Endothelial cell of umbilical vein (primary cell): ENCODE measurements around the gene INPP5A.

ENCODE experiments used
- CTCF ChIP-seq, 2 donors: IDR thresholded peaks; 1 replicate in 1 of 2; 2 replicates in 1 of 2; pipeline ENCODE4 v1.5.1; 2011; ENCODE audit warnings: low read length in 2 of 2, mild to moderate bottlenecking in 2 of 2, moderate library complexity in 2 of 2, control low read depth in 1 of 2, inconsistent platforms in 1 of 2, low read depth in 1 of 2; ENCODE audit not compliant: insufficient read depth in 1 of 2; ENCODE audit errors: extremely low read depth in 1 of 2
- GATA2 ChIP-seq: IDR thresholded peaks from 2 replicates; pipeline ENCODE4 v1.7.0; 2011; ENCODE audit warnings: low read depth, mild to moderate bottlenecking, moderate library complexity, mixed read lengths, low read length; ENCODE audit not compliant: insufficient read length, insufficient read depth
- MYC ChIP-seq: IDR thresholded peaks from one replicate; pipeline ENCODE4 v1.6.1; 2011; ENCODE audit warnings: mild to moderate bottlenecking, low read depth, low read length
- POLR2A ChIP-seq: IDR thresholded peaks from 2 replicates; pipeline ENCODE4 v1.6.1; 2012; ENCODE audit warnings: low read depth, mild to moderate bottlenecking, control low read depth, low read length
- POLR2AphosphoS5 ChIP-seq: IDR thresholded peaks from 2 replicates; pipeline ENCODE4 v1.6.1; 2012; ENCODE audit warnings: low read depth, mild to moderate bottlenecking, control low read depth, low read length, moderate library complexity; ENCODE audit not compliant: insufficient read depth

GRCh38 chr10:132699411-132700155 lies 162.0 kb downstream of the INPP5A start:
- TF ChIP-seq CTCF (IDR thresholded peaks at IDR 0.05; ENCODE audit: extremely low read depth in 1 of 2, insufficient read depth in 1 of 2, low read depth in 1 of 2, low read length in 2 of 2) = no peak
- TF ChIP-seq POLR2AphosphoS5 = no peak
- no peak for TF ChIP-seq POLR2A
- no peak for TF ChIP-seq MYC
- TF ChIP-seq GATA2 = no peak
